ENCODE data around the gene MCF2L2. TPM values are rescaled to one million over a fixed set of nuclear protein-coding genes. Genes with fewer than 3 reads are reported as not detected.

Gene MCF2L2
- total and polyA plus RNA-seq, 9 of the 15 experiments (the other 6 are each of a cell fraction or from before 2014, with no cell fraction given): 0.56 to 4.2 (median 3.0) TPM

GRCh38 chr3:183247011-183247589 lies 181.3 kb downstream of the MCF2L2 start:
- Histone ChIP-seq H4K20me1 (replicated peaks; ENCODE audit: control insufficient read depth, insufficient read depth, low read length) (no peaks in the 10 kb centered on the region), H3K4me1 (replicated peaks in 1 of 2; ENCODE audit: control insufficient read depth in 2 of 2, insufficient read depth in 2 of 2, low read length in 2 of 2) (no peaks in the 10 kb centered on the region; a peak in 1 of 5 replicates), H3K27me3 (ENCODE audit: control insufficient read depth in 2 of 2, insufficient read depth in 2 of 2, low read length in 2 of 2) (no peaks in the 10 kb centered on the region; a peak in 1 of 5 replicates), H3K27ac (ENCODE audit: extremely low read depth, low read depth, low read length) (no peak overlapping the region), H3K36me3 (ENCODE audit: control insufficient read depth, insufficient read depth, low read length) (no peaks in the 10 kb centered on the region), H3K79me2 (ENCODE audit: control insufficient read depth, insufficient read depth, low read length) (no peaks in the 10 kb centered on the region), H3K9ac (ENCODE audit: insufficient read depth in 1 of 2, low read depth in 2 of 2, low read length in 2 of 2) (no peak overlapping the region), H3K9me3 (replicated peaks; ENCODE audit: control insufficient read depth, insufficient read depth, low read depth, low read length) (peaks cover 8% of the 10 kb centered on the region), H2AFZ (ENCODE audit: low read depth, low read length) (no peak overlapping the region), H3K9me1 (ENCODE audit: control insufficient read depth, insufficient read depth, low read length) (no peaks in the 10 kb centered on the region), H3K4me3 (no peak overlapping the region), H3K4me2 (ENCODE audit: insufficient read depth, low read length) (no peak overlapping the region)
- ChIA-PET CTCF (ENCODE audit: low intra/inter-chr PET ratio) (no interaction called here), POLR2A (no interaction called here)
- FAIRE-seq (no peak), ATAC-seq (no peak), DNase-seq (ENCODE audit: extremely low read depth in 1 of 4, low spot score in 3 of 4) (no peak)
- in situ Hi-C loops (cut with MboI) (no loop called here), intact Hi-C loops (cut with micrococcal nuclease) (no loop called here)
- no peak for TF ChIP-seq ZNF609 (CRISPR knock-in tag; IDR thresholded peaks at IDR 0.05; ENCODE audit: borderline replicate concordance)
- 32% methylated on average over 6 of the region's 6 CpGs for WGBS (ENCODE audit: insufficient coverage, low coverage, missing lambda C conversion rate)
- BruUV-seq (replicated peaks): no TSS peak
